SK-N-SH (cell line): ENCODE results near the gene BTBD9. TPM values are rescaled to one million over a fixed set of nuclear protein-coding genes. Genes with fewer than 3 reads are reported as not detected.

ENCODE experiments used
- CTCF ChIA-PET: fragments of 300-600, 350-600 bp; formaldehyde crosslinking; extraction: SDS; loops from one replicate; lab custom pipeline; 2021; lab: Yijun Ruan, JAX
- POLR2A ChIA-PET: fragments of 350-600 bp; sonication (Branson Sonifier 250); formaldehyde crosslinking; extraction: SDS; loops from one replicate; lab custom pipeline; 2020; ENCODE audit warnings: antibody characterized with exemption, inconsistent platforms; lab: Yijun Ruan, JAX
- DNase-seq: peaks from one replicate; pipeline ENCODE4 v3.0.0; 2012
- H2AFZ ChIP-seq: fragments of 200-600 bp; sonication (generic); 2 replicates; pipeline ENCODE4 v1.8.1; 2016; ENCODE audit warnings: antibody characterized with exemption, mild to moderate bottlenecking, low read depth
- H3F3A ChIP-seq: fragments of 200-600 bp; sonication (generic); replicated peaks from 2 replicates; pipeline ENCODE3; 2016; ENCODE audit warnings: antibody characterized with exemption, mild to moderate bottlenecking; ENCODE audit not compliant: insufficient read depth
- H3K27ac ChIP-seq, 2 experiments: fragments of 200-500 bp in 1 of 2; fragments of 200-600 bp in 1 of 2; sonication (Bioruptor generic) in 1 of 2; sonication (generic), shearing (Covaris generic) in 1 of 2; 2 replicates each; pipeline versions ENCODE4 v1.5.1 to v1.6.1; 2014 to 2016; ENCODE audit warnings: low read depth in 2 of 2, inconsistent platforms in 1 of 2, low read length in 1 of 2, mild to moderate bottlenecking in 1 of 2, mixed read lengths in 1 of 2
- H3K27me3 ChIP-seq: fragments of 200-600 bp; sonication (generic), shearing (Covaris generic); 2 replicates; pipeline ENCODE4 v1.6.1; 2016; ENCODE audit warnings: mixed run types; ENCODE audit not compliant: insufficient read depth
- H3K36me3 ChIP-seq, 2 experiments: fragments of 200-500 bp in 1 of 2; fragments of 200-600 bp in 1 of 2; sonication (Bioruptor generic) in 1 of 2; sonication (generic) in 1 of 2; replicated peaks in 1 of 2; 2 replicates each; pipeline versions ENCODE3 to v1.5.1; 2014 to 2016; ENCODE audit warnings: low read length in 1 of 2, mild to moderate bottlenecking in 1 of 2; ENCODE audit not compliant: insufficient read depth in 2 of 2, control insufficient read depth in 1 of 2
- H3K4me1 ChIP-seq, 2 experiments: fragments of 200-500 bp in 1 of 2; fragments of 200-600 bp in 1 of 2; sonication (Bioruptor generic) in 1 of 2; sonication (generic), shearing (Covaris generic) in 1 of 2; 2 replicates each; pipeline versions ENCODE4 v1.5.1 to v1.6.1; 2014 to 2016; ENCODE audit warnings: low read depth in 1 of 2, low read length in 1 of 2, mixed run types in 1 of 2; ENCODE audit not compliant: insufficient read depth in 2 of 2, control insufficient read depth in 1 of 2
- H3K4me2 ChIP-seq: fragments of 200-600 bp; sonication (generic), shearing (Covaris generic); 2 replicates; pipeline ENCODE4 v1.6.1; 2017; ENCODE audit warnings: mixed run types
- H3K4me3 ChIP-seq, 2 experiments: fragments of 200-500 bp in 1 of 2; fragments of 200-600 bp in 1 of 2; sonication (Bioruptor generic) in 1 of 2; sonication (generic), shearing (Covaris generic) in 1 of 2; 2 replicates each; pipeline versions ENCODE4 v1.5.1 to v1.8.1; 2014 to 2016; ENCODE audit warnings: low read depth in 2 of 2, inconsistent platforms in 1 of 2, low read length in 1 of 2, mild to moderate bottlenecking in 1 of 2, mixed read lengths in 1 of 2, moderate library complexity in 1 of 2
- H3K79me2 ChIP-seq: fragments of 200-600 bp; sonication (generic); 2 replicates; pipeline ENCODE4 v1.8.1; 2017; ENCODE audit warnings: mild to moderate bottlenecking; ENCODE audit not compliant: insufficient read depth
- H3K9ac ChIP-seq: fragments of 200-600 bp; sonication (generic); 2 replicates; pipeline ENCODE4 v1.6.1; 2017; ENCODE audit warnings: mixed run types
- H3K9me2 ChIP-seq: fragments of 200-600 bp; sonication (generic); 2 replicates; pipeline ENCODE4 v1.6.1; 2017; ENCODE audit warnings: mixed run types
- H3K9me3 ChIP-seq: fragments of 200-600 bp; sonication (generic); 2 replicates; pipeline ENCODE4 v1.6.1; 2017; ENCODE audit warnings: mixed run types, mild to moderate bottlenecking, moderate library complexity
- H4K20me1 ChIP-seq: fragments of 200-600 bp; sonication (generic); 2 replicates; pipeline ENCODE4 v1.6.1; 2017; ENCODE audit warnings: mild to moderate bottlenecking, mixed run types; ENCODE audit not compliant: insufficient read depth
- ELF1 ChIP-seq: IDR thresholded peaks from 2 replicates; pipeline ENCODE4 v1.4.0; 2012
- EZH2phosphoT487 ChIP-seq: fragments of 200-600 bp; sonication (generic); IDR thresholded peaks from 2 replicates; pipeline ENCODE4 v1.6.1; 2017; ENCODE audit warnings: low read depth, mixed run types, mild to moderate bottlenecking, antibody characterized with exemption, moderate library complexity, borderline replicate concordance
- MXI1 ChIP-seq: IDR thresholded peaks from 2 replicates; pipeline ENCODE4 v1.6.1; 2012; ENCODE audit warnings: mild to moderate bottlenecking, low read depth, low read length, improper control_type of control experiment
- NRF1 ChIP-seq: IDR thresholded peaks from 2 replicates; pipeline ENCODE4 v1.6.1; 2012; ENCODE audit warnings: low read depth, mild to moderate bottlenecking, low read length
- POLR2AphosphoS5 ChIP-seq: IDR thresholded peaks from 2 replicates; pipeline ENCODE4 v1.6.1; 2012; ENCODE audit warnings: low read depth, low read length
- RAD21 ChIP-seq: IDR thresholded peaks from 2 replicates; pipeline ENCODE4 v1.6.1; 2012; ENCODE audit warnings: mild to moderate bottlenecking, low read length
- RXRA ChIP-seq: IDR thresholded peaks from 2 replicates; pipeline ENCODE4 v1.4.0; 2012; ENCODE audit warnings: low read depth, mild to moderate bottlenecking, borderline replicate concordance
- SIN3A ChIP-seq: IDR thresholded peaks from 2 replicates; pipeline ENCODE4 v1.6.1; 2012; ENCODE audit warnings: low read depth, mild to moderate bottlenecking, low read length, moderate library complexity, borderline replicate concordance
- SMC3 ChIP-seq: IDR thresholded peaks from 2 replicates; pipeline ENCODE4 v1.6.1; 2012; ENCODE audit warnings: low read depth, low read length, improper control_type of control experiment
- TEAD4 ChIP-seq: IDR thresholded peaks from 2 replicates; pipeline ENCODE4 v1.4.0; 2012; ENCODE audit warnings: mild to moderate bottlenecking, borderline replicate concordance; ENCODE audit not compliant: insufficient read depth
- WGBS: methylation state at CpG from one replicate; pipeline ENCODE4 v1.1.6; 2017; ENCODE audit warnings: low lambda C conversion rate; 5-methylcytosine and 5-hydroxymethylcytosine counted together
- polyA plus RNA-seq, 3 experiments: library from polyadenylated mRNA; depleted of rRNA; stranded (reverse); fragments of >200 nt; gene quantifications; 2 replicates each; pipeline ENCODE4 v1.2.3, GENCODE V29; 2012
- TF ChIP-seq, protein P1 (sequence below): IDR thresholded peaks from 2 replicates; pipeline ENCODE4 v1.6.1; 2012; ENCODE audit warnings: mild to moderate bottlenecking, low read depth, low read length, moderate library complexity
- TF ChIP-seq, protein P2 (sequence below): IDR thresholded peaks from 2 replicates; pipeline ENCODE4 v1.4.0; 2012; ENCODE audit warnings: low read depth, borderline replicate concordance
- TF ChIP-seq, protein P3 (sequence below): IDR thresholded peaks from 2 replicates; pipeline ENCODE4 v1.4.0; 2012; ENCODE audit warnings: low read depth
- TF ChIP-seq, protein P4 (sequence below): fragments of 200-600 bp; sonication (generic); IDR thresholded peaks from 2 replicates; pipeline ENCODE4 v1.6.1; 2017; ENCODE audit warnings: antibody characterized with exemption, mild to moderate bottlenecking, moderate library complexity

The BTBD9 gene
- polyA plus RNA-seq, 1 of the 3 experiments (the other 2 are of a cell fraction): 2.2 TPM

DNA sequence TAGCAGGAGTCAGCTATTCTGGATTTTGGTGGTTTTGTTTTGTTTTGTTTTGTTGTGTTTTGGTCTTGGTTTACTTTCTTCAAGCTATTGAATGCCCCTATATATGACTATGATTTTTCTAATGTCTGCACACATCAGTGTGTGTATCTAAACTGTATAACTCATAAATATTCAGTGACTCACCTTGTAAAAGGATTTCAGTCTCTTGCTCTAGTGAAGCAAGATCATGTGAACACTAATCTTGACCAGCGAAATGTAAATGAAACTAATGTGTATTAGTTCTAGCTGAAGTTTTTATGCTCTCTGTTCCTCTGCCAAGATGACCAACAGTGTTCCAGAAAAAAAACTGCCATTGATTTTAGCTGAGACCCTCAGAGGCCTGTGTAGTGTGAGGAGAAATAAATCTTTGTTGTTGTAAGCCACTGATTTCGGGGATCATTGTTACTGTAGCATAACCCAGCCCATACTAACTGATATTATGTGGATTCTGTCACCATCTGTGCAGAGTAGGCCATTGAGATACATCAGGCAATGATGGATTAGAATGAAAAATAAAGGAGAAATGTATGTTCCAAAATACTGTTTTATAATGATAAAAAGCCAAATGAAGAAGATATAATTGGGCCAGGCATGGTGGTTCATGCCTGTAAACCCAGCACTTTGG lies 11.5 kb upstream of the BTBD9 start (continued):
- TF ChIP-seq, protein P1, sequence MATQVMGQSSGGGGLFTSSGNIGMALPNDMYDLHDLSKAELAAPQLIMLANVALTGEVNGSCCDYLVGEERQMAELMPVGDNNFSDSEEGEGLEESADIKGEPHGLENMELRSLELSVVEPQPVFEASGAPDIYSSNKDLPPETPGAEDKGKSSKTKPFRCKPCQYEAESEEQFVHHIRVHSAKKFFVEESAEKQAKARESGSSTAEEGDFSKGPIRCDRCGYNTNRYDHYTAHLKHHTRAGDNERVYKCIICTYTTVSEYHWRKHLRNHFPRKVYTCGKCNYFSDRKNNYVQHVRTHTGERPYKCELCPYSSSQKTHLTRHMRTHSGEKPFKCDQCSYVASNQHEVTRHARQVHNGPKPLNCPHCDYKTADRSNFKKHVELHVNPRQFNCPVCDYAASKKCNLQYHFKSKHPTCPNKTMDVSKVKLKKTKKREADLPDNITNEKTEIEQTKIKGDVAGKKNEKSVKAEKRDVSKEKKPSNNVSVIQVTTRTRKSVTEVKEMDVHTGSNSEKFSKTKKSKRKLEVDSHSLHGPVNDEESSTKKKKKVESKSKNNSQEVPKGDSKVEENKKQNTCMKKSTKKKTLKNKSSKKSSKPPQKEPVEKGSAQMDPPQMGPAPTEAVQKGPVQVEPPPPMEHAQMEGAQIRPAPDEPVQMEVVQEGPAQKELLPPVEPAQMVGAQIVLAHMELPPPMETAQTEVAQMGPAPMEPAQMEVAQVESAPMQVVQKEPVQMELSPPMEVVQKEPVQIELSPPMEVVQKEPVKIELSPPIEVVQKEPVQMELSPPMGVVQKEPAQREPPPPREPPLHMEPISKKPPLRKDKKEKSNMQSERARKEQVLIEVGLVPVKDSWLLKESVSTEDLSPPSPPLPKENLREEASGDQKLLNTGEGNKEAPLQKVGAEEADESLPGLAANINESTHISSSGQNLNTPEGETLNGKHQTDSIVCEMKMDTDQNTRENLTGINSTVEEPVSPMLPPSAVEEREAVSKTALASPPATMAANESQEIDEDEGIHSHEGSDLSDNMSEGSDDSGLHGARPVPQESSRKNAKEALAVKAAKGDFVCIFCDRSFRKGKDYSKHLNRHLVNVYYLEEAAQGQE: no peak

DNA sequence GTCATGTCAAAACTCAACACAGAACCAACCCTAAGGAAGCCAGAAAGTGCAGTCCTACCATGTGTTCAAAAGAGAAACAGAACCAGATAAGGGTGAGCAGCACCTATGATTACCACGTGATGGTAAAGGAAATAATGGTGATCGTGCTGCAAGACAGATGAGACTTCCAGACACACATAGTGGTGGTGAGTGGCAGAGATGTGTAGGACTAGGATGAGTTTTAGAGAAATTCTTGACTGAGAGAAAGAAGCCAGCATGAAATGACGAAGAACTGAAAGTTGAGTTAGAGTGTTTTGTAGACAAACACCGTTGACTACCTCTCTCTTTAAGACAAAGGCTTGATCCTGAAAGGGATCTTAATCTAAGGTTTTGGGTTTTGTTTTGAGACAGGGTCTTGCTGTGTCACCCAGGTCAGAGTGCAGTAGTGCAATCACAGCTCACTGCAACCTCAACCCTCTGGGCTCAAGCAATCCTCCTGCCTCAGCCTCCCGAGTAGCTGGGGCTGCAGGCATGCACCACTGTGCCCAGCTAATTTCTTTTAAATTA lies 10.6 kb upstream of the BTBD9 start:
- WGBS: 89% methylated on average over 5 of the region's 5 CpGs
- POLR2A ChIA-PET: no interaction called here
- H4K20me1 ChIP-seq: no peaks in the 10 kb centered on the region
- no peaks in the 10 kb centered on the region for H3K27me3 ChIP-seq
- no peaks in the 10 kb centered on the region for H3K9me2 ChIP-seq
- H3K27ac ChIP-seq: no peak overlapping the region
- no peak overlapping the region for H2AFZ ChIP-seq
- H3K9ac ChIP-seq: no peak overlapping the region
- no peak overlapping the region for H3K4me2 ChIP-seq
- no peaks in the 10 kb centered on the region for H3K79me2 ChIP-seq
- TF ChIP-seq SIN3A (no peak), POLR2AphosphoS5 (no peak), RXRA (no peak), MXI1 (no peak), EZH2phosphoT487 (no peak), ELF1 (no peak), TEAD4 (no peak), SMC3 (no peak), RAD21 (no peak), NRF1 (no peak)
- TF ChIP-seq, protein P2, sequence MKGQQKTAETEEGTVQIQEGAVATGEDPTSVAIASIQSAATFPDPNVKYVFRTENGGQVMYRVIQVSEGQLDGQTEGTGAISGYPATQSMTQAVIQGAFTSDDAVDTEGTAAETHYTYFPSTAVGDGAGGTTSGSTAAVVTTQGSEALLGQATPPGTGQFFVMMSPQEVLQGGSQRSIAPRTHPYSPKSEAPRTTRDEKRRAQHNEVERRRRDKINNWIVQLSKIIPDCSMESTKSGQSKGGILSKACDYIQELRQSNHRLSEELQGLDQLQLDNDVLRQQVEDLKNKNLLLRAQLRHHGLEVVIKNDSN: no peak
- TF ChIP-seq, protein P3, sequence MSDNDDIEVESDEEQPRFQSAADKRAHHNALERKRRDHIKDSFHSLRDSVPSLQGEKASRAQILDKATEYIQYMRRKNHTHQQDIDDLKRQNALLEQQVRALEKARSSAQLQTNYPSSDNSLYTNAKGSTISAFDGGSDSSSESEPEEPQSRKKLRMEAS: no peak
- TF ChIP-seq, protein P4, sequence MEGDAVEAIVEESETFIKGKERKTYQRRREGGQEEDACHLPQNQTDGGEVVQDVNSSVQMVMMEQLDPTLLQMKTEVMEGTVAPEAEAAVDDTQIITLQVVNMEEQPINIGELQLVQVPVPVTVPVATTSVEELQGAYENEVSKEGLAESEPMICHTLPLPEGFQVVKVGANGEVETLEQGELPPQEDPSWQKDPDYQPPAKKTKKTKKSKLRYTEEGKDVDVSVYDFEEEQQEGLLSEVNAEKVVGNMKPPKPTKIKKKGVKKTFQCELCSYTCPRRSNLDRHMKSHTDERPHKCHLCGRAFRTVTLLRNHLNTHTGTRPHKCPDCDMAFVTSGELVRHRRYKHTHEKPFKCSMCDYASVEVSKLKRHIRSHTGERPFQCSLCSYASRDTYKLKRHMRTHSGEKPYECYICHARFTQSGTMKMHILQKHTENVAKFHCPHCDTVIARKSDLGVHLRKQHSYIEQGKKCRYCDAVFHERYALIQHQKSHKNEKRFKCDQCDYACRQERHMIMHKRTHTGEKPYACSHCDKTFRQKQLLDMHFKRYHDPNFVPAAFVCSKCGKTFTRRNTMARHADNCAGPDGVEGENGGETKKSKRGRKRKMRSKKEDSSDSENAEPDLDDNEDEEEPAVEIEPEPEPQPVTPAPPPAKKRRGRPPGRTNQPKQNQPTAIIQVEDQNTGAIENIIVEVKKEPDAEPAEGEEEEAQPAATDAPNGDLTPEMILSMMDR: no peak
- H3K4me1 ChIP-seq: no peaks in the 10 kb centered on the region
- peaks cover 4% of the 10 kb centered on the region for H3F3A ChIP-seq
- CTCF ChIA-PET: interaction anchor here (0.5 to 1.1 kb wide), 2 partner anchors 10 to 889 kb away, joined by 3 read pairs; partner anchors contain the start of gene BTBD9
- no peak overlapping the region for H3K4me3 ChIP-seq
- H3K36me3 ChIP-seq: no peaks in the 10 kb centered on the region
- no peaks in the 10 kb centered on the region for H3K9me3 ChIP-seq
- DNase-seq: no peak
